ENCODE results near the gene CHCHD3. TPM values are rescaled to one million over a fixed set of nuclear protein-coding genes. Genes with fewer than 3 reads are reported as not detected.

The CHCHD3 gene
- total RNA-seq, 1 donor from 2014 or later = 209 TPM

GRCh38 chr7:132745510-132745909 lies 336.4 kb downstream of the CHCHD3 start:
- intact Hi-C loops (cut with micrococcal nuclease) = no loop called here
- DNase-seq = no peak
- Histone ChIP-seq H3K27ac (replicated peaks) (no peak overlapping the region), H3K36me3 (no peaks in the 10 kb centered on the region), H3K9me3 (replicated peaks) (peaks cover 35% of the 10 kb centered on the region), H3K27me3 (ENCODE audit: low read depth) (peaks cover 5% of the 10 kb centered on the region), H3K4me3 (no peak overlapping the region), H3K4me1 (peaks cover 17% of the 10 kb centered on the region)
- no peak for TF ChIP-seq CTCF (IDR thresholded peaks at IDR 0.05; ENCODE audit: borderline replicate concordance)

- no peak for TF ChIP-seq CTCF (IDR thresholded peaks at IDR 0.05; ENCODE audit: borderline replicate concordance)
- intact Hi-C loops (cut with micrococcal nuclease) = no loop called here
- no peak overlapping the region for H3K4me3 ChIP-seq
- no peaks in the 10 kb centered on the region for H3K27me3 ChIP-seq (ENCODE audit: low read depth)
- H3K9me3 ChIP-seq (replicated peaks) = peaks cover 35% of the 10 kb centered on the region
- peaks cover 7% of the 10 kb centered on the region for H3K4me1 ChIP-seq
- no peaks in the 10 kb centered on the region for H3K36me3 ChIP-seq
- H3K27ac ChIP-seq (replicated peaks) = no peak overlapping the region
- DNase-seq = no peak
These were observed 337.9 kb downstream of the CHCHD3 start for GRCh38 chr7:132743974-132744373.

- no peak overlapping the region for H3K4me3 ChIP-seq
- no peak overlapping the region for H3K27ac ChIP-seq (replicated peaks)
- TF ChIP-seq CTCF (IDR thresholded peaks at IDR 0.05; ENCODE audit: borderline replicate concordance) = no peak
- H3K27me3 ChIP-seq (ENCODE audit: low read depth) = no peaks in the 10 kb centered on the region
- peaks cover 7% of the 10 kb centered on the region for H3K4me1 ChIP-seq
- DNase-seq = no peak
- H3K9me3 ChIP-seq (replicated peaks) = peaks cover 35% of the 10 kb centered on the region
- intact Hi-C loops (cut with micrococcal nuclease) = no loop called here
- no peaks in the 10 kb centered on the region for H3K36me3 ChIP-seq
These were observed 339.7 kb downstream of the CHCHD3 start for GRCh38 chr7:132742189-132742612.

- intact Hi-C loops (cut with micrococcal nuclease) = no loop called here
- TF ChIP-seq CTCF (IDR thresholded peaks at IDR 0.05; ENCODE audit: borderline replicate concordance) = no peak
- DNase-seq = no peak
- Histone ChIP-seq H3K36me3 (no peaks in the 10 kb centered on the region), H3K4me1 (peaks cover 7% of the 10 kb centered on the region), H3K27ac (replicated peaks) (no peak overlapping the region), H3K9me3 (replicated peaks) (peaks cover 24% of the 10 kb centered on the region), H3K4me3 (no peak overlapping the region), H3K27me3 (ENCODE audit: low read depth) (no peaks in the 10 kb centered on the region)
These were observed 341.7 kb downstream of the CHCHD3 start for GRCh38 chr7:132740176-132740575.

GRCh38 chr7:132739271-132739955 lies 342.5 kb downstream of the CHCHD3 start:
- Histone ChIP-seq H3K9me3 (replicated peaks) (peaks cover 17% of the 10 kb centered on the region), H3K4me3 (no peak overlapping the region), H3K4me1 (peaks cover 7% of the 10 kb centered on the region), H3K27me3 (ENCODE audit: low read depth) (no peaks in the 10 kb centered on the region), H3K27ac (replicated peaks) (no peak overlapping the region), H3K36me3 (no peaks in the 10 kb centered on the region)
- intact Hi-C loops (cut with micrococcal nuclease) = no loop called here
- DNase-seq = no peak
- no peak for TF ChIP-seq CTCF (IDR thresholded peaks at IDR 0.05; ENCODE audit: borderline replicate concordance)
